Measurements from ENCODE around the gene GRAMD1A.
"Not testable (repeated sequence)": the region's sequence is repeated elsewhere in the genome, so short reads cannot be mapped to it uniquely, and the experiment has no call there.

GRAMD1A gene

DNA sequence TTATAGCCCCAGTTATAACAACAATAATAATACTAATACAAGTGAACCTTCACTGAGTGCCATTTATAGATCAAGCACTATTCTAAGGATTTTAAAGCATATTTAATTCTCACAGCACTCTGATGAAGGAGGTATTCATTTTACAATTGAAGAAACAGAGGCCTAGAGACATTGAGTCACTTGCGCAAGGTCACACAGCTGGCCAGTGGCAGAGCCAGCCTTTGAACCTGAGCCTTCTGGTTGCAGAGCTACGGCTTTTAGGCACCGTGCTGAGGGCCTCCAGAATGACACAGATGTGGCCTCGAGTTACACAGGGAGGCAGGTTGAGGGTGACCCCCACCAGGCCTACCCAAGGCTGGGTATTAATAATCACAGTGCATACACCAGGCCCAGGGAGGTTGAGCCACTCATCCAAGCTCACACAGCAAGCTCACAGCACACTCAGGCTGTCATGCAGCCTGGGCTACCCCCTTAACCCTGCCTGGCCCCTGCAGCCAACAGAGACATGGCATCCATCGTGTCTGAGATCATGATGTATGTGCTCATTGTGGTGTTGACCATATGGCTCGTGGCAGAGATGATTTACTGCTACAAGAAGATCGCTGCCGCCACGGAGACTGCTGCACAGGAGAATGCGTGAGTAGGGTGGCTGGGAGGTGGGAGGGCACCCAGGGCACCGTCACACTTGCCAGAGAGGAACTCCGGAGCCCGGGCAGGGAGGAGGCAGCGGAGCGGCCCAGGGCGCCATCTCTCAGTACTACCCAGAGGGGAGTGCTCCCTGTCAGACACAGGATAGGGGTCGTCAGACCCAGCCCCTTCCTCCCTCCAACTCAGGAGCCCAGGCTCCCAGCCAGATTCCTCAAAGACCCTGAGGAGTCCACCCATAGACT is 38.7 kb downstream of the GRAMD1A start:
- no peak for DNase-seq

GRCh38 chr19:35039881-35040825 is 40.0 kb downstream of the GRAMD1A start:
- no peak for DNase-seq

DNA sequence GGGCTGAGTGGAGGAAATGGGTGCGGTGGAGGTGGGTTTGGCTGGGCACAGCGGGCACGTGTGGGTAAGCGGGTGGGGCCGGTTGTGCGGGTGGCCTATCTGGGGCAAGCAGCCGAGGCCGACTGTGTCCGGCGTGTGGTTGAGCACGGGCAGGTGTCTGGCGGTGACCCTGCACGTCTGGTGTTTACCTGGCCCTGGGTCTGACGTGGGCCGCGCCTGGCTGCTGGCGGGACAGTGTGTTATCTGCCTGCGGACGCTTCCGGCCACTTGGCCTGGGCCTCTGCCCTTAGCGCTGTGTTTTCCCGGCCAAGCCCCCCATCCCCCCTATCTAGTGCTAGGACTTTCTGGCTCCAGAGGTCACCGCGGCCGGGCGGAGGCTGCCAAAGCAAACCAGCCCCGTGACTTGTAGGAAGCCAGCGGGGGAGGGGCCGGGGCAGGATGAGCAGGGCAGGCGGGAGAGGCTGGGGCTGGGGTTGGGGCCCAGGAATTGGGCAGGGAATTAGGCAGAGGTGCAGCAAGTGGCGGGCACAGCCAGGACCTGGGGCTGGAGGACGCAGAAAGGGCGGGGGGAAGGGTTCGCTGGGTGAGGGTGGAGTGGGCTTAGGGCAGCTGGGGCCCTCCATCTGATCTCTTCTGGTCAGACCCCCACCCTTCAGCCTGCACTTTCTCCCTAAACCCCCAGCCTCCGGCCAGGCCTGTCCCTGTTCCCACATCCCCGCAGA is 40.9 kb downstream of the GRAMD1A start:
- peak in 1 of 2 donors; percentile 40 for DNase-seq

DNA sequence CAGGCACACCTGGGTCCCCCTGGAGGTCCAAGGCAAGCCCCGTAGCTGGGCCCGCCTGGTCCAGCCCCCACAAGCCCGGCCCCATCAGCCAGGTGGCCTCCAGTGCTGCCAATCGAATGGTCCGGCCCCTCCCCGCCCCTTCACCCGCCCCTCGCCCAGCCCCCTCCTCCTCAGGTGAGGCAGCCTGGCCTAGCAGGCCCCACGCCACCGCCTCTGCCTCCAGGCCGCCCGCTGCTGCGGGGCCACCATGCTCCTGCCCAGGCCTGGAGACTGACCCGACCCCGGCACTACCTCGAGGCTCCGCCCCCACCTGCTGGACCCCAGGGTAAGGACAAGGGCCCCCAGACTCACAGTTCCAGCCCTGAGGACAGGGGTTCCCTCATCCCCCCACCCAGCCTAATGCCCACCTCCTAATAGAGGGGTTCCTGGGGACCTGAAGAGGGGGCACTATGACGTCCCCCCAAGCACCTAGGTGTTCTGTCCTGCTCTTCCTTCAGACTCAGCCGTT is 41.5 kb downstream of the GRAMD1A start, which contains the start of gene HPN:
Gene HPN (plus strand): TSS at position 174 of the 508 bp plus-strand sequence. CDS start 786 bp downstream, outside the sequence.
- DNase-seq, result no peak

DNA sequence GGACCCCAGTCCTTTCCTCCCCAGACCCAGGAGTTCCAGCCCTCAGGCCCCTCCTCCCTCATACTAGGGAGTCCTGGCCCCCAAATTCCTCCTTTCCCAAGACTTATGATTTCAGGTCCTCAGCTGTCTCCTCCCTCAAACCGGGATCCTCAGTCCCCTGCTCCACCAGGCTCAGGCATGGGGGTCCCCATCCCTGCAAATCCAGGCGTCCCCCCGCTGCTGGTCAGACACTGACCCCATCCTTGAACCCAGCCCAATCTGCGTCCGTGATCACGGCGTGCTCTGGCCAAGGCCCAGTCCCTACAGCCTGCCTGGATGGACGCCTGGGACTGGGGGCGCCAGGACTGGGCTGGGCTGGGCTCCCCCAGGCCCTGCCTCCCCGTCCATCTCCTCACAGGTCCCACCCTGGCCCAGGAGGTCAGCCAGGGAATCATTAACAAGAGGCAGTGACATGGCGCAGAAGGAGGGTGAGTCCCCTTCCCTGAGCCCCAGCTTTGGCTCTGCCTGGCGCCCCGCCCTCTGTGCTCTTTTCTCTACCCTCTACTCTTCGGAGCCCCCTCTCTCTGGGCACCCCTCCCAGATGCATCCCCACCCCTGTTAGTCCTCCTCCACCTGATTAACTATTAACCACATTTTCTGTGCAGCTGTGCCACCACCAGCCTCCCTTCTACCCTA is 42.1 kb downstream of the GRAMD1A start:
- no peak for DNase-seq

- no peak for DNase-seq
These were observed 43.0 kb downstream of the GRAMD1A start for GRCh38 chr19:35042954-35043604.

DNA sequence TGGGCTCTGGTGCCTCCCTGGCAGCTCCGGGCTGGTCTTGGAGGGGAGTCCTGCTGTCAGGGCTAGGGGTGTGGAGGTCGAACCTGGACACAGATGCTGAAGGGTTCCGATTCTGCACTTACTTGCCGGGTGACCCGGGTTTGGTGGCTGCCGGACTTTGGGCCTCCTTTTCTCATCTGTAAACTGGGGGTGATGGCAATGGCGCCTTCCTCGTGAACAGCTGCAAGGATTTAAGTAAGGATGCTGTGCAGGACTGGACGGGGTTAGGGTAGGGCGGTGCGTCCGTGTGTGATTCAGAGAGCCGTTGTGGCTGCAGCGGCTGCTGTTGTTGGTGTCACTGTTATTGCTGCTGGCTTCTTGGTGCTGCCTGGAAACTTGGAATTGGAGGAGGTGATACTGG is 43.8 kb downstream of the GRAMD1A start:
- no peak for DNase-seq

- peak; percentile 74 to 75 for DNase-seq
These were observed 44.4 kb downstream of the GRAMD1A start for GRCh38 chr19:35044317-35045117.

GRCh38 chr19:35045667-35046300 is 45.7 kb downstream of the GRAMD1A start:
- DNase-seq, result peak; percentile 23 to 39

GRCh38 chr19:35046461-35046860 is 46.3 kb downstream of the GRAMD1A start:
- DNase-seq, result no peak

- DNase-seq, result no peak
These were observed 48.8 kb downstream of the GRAMD1A start for GRCh38 chr19:35048911-35049411.

- no peak for DNase-seq
These were observed 49.3 kb downstream of the GRAMD1A start for GRCh38 chr19:35049456-35049855.

GRCh38 chr19:35050662-35051061 is 50.5 kb downstream of the GRAMD1A start:
- not testable (repeated sequence) for DNase-seq

GRCh38 chr19:35051268-35051667 is 51.1 kb downstream of the GRAMD1A start:
- DNase-seq, result not testable (repeated sequence)

DNA sequence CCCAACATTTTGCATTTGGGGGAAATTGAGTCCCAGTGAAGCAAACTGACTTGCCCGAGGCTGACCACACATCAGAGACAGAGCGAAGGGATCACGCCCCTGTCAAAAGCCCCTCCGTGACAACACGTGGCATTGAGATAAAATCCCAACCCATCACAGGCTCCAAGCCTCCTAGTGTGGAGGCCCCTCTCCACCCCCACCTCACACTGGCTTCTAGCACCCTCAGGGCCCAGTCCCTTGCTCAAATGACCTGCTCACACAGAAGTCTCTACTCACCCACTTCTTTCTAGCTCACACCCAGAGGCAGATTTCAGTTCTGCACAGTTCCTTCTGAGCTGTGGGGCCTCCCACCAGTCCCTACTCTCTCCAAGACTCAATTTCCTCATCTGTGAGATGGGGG is 51.7 kb downstream of the GRAMD1A start:
- DNase-seq, result no peak

DNA sequence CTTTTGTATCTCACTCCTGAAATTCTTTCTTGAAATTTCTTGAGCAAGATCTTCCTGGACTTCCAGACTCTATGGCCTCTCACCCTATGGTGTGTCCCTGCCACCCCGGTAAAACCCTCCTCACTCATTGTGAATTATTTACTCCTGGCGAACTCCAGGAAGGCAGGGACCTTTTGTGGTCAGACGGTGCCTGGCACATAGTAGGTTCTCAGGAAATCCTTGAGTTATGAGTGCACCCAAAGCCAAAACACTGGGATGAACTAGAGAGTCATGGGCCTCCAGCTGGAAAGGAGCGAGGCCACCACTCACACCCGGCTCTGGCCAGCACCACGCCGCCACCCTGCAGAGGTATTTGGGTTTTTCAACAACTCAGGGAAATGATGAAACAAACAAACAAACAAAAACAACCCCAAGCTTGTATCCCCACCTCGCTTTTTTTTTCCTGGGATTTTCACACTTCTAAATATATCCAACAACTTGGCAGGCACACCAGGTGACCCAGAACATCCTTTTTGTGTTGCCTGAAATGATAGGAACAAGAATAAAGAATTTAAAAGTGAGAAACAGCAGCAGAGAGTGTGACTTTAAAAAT is 52.6 kb downstream of the GRAMD1A start:
- DNase-seq, result no peak

GRCh38 chr19:35053667-35054293 is 53.7 kb downstream of the GRAMD1A start:
- DNase-seq, result no peak

DNA sequence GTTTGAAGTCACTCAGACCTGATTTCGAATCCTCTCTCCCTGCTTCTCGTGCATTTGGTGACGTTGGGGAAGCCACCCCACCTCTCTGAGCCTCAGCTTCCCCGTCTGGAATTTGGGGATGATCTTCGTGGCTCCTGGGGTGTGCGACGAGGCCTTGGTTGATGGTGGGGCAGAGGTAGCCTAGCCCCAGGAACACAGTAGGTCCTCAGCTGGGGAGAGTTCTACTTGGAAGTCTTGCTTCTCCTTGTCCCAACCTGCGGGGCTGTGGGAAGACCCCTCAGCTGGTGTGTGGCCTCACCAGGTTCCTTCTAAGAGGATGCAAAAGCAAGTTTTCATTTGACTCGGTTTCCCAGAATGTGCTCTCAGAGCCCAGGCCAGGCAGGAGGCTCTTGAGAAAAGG is 54.5 kb downstream of the GRAMD1A start:
- no peak for DNase-seq

- no peak for DNase-seq
These were observed 55.6 kb downstream of the GRAMD1A start for GRCh38 chr19:35055715-35056179.

Measured in stimulated activated CD4-positive, alpha-beta T cell treated with anti-CD3 and anti-CD28 coated beads, Interleukin-2, amount 100 ng/mL, for 48 hours (primary cell).